Astrocyte of the cerebellum (primary cell): Measurements from ENCODE around the gene SF3B2.

Experiments used
- DNase-seq: peaks from one replicate; pipeline ENCODE4 v3.0.0-alpha.2; 2011; ENCODE audit warnings: low read depth
- H3K4me3 ChIP-seq: 2 replicates; pipeline ENCODE4 v1.5.1; 2011; ENCODE audit warnings: mild to moderate bottlenecking, low read depth, low read length, moderate library complexity
- in situ Hi-C: cut with HindIII; loops from 2 replicates; pipeline ENCODE4 v1.10.0; 2017; ENCODE audit warnings: low sequenced_read_pairs
- TF ChIP-seq, protein P1 (sequence below): IDR thresholded peaks from 2 replicates; pipeline ENCODE4 v1.5.1; 2012; ENCODE audit warnings: low read length, low read depth, moderate library complexity, mild to moderate bottlenecking; ENCODE audit errors: missing control alignments

The SF3B2 gene

DNA sequence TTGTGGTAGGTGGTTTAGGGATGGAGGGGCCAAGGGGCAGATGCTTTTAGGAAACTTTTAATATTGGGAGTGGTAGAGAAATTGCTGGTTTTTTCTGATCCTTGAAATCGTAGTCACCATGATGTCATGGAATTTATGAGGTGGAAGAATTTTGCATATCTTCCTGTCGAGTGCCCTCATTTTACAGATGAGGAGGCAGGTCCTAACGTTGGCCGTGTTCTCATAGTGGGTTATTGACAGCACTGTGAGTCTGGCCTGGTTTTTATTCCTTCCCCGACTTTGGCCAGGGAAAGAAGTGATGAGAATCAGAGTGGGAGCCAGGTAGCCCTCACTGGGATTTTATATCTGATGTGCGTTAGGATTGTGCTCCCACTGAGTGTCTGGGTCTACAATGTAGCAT is 9.1 kb downstream of the SF3B2 start:
- TF ChIP-seq, protein P1, sequence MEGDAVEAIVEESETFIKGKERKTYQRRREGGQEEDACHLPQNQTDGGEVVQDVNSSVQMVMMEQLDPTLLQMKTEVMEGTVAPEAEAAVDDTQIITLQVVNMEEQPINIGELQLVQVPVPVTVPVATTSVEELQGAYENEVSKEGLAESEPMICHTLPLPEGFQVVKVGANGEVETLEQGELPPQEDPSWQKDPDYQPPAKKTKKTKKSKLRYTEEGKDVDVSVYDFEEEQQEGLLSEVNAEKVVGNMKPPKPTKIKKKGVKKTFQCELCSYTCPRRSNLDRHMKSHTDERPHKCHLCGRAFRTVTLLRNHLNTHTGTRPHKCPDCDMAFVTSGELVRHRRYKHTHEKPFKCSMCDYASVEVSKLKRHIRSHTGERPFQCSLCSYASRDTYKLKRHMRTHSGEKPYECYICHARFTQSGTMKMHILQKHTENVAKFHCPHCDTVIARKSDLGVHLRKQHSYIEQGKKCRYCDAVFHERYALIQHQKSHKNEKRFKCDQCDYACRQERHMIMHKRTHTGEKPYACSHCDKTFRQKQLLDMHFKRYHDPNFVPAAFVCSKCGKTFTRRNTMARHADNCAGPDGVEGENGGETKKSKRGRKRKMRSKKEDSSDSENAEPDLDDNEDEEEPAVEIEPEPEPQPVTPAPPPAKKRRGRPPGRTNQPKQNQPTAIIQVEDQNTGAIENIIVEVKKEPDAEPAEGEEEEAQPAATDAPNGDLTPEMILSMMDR: no peak
- DNase-seq: no peak
- in situ Hi-C loops: no loop called here
- H3K4me3 ChIP-seq: no peak overlapping the region

DNA sequence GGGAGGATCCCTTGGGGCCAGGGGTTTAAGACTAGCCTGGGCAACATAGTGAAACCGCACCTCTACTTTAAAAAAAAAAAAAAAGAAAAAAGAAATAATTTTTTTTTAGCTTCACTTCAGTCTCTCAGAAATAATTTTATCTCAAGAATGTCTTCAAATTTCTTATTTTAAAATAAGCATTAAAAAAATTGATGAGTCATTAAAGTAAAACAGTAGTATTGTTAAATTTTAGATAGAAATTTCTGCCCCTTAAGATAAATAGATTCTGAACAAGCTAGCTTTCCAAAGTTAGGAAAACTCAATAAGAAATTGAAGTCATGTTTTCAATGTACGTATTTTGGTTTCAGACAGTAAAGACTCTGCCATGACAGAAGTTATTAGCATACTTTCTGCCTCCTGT is 10.2 kb downstream of the SF3B2 start:
- DNase-seq: no peak
- in situ Hi-C loops: no loop called here
- TF ChIP-seq, protein P1: no peak
- H3K4me3 ChIP-seq: no peak overlapping the region

DNA sequence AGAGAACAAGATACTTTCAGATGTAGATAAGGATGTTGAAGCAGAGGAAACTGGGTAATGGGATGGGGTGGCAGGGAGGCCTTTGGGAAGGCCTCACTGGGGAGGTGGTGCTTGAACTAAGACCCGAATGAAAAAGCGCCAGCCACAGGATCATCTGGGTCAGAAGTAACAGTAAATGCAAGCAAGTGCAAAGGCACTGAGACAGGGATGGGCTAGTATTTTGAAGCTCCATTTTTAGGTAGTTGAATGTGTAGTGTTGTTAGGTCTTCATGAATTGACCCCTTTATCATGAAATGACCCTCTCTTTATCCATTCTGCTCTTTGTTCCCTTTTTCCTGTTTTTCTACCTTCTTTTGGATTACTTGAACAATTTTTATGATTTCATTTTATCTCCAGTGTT is 11.7 kb downstream of the SF3B2 start:
- no peak overlapping the region for H3K4me3 ChIP-seq
- TF ChIP-seq, protein P1: no peak
- no peak for DNase-seq
- in situ Hi-C loops: no loop called here

DNA sequence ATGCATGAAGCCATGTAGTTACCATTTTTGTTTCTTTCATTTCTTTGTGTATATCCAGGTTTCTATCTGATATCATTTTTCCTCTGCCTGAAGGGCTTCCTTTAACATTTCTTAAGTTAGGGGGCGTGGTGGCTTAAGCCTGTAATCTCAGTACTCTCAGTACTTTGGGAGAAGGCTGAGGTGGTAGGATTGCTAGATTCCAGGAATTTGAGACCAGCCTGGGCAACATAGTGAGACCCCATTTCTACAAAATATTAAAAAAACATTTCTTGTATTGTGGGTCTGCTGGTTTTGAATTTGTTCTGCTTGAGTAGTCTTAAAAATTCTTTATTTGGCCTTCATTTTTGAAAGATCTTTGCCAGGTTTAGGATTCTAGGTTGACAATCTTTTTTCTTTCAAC is 12.4 kb downstream of the SF3B2 start:
- DNase-seq: no peak
- H3K4me3 ChIP-seq: no peak overlapping the region
- in situ Hi-C loops: no loop called here
- TF ChIP-seq, protein P1: no peak

DNA sequence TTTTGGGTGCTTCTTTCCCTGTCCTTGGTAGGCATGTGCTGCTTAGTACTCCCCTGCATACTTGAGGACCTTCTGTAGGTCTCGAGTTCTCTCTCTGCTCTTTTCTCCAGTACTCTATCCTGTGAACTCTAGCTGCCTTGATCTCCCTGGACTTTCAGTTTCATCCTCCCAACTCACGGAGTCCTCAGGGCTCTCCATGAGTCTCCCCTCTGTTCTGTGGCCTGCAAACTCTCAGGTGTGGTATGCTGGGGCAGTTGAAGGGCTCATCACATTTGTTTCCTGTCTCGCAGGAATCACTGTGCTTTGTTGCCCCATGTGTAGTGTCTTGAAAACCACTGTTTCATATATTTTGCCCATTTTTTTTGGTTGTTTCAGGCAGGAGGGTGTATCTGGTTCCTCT is 14.6 kb downstream of the SF3B2 start:
- no peak for DNase-seq
- in situ Hi-C loops: no loop called here

DNA sequence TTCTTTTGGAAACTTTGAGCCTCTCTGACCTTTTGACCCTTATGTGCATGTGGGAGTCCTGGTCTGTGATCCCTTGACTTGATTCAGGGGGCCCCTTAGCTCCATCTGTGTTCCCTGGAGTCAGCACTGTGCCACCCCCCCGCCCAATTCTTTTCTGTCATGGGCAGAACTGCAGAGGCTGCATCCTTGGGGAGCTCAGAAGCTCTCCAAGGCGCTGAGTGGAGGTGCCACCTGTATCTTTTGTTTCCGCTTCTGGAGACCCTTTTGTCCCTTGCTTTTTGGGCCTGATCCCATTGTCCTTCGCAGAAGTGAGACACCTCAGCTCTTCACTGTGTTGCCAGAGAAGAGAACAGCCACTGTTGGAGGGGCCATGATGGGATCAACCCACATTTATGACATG is 15.5 kb downstream of the SF3B2 start:
- no peak overlapping the region for H3K4me3 ChIP-seq
- in situ Hi-C loops: no loop called here

More for the DNA sequence above, 14.6 kb downstream of the SF3B2 start:
- TF ChIP-seq, protein P1: no peak
- no peak overlapping the region for H3K4me3 ChIP-seq

More for the DNA sequence above, 15.5 kb downstream of the SF3B2 start:
- no peak for DNase-seq
- TF ChIP-seq, protein P1: no peak
